Stimulated activated naive CD4-positive, alpha-beta T cell treated with Interleukin-2 at 50 U/mL for 16 hours (primary cell): ENCODE results near the gene TRIM21.
A peak's percentile ranks its signal among the peaks of the same experiment; 100 is the strongest.
"Not testable (repeated sequence)": the region's sequence is repeated elsewhere in the genome, so short reads cannot be mapped to it uniquely, and the experiment has no call there.

Experiments
- DNase-seq: peaks from one replicate; lab custom pipeline; 2025; lab: John Stamatoyannopoulos, UW

Gene TRIM21

GRCh38 chr11:4393209-4393857 lies at the start of gene TRIM21:
TSS of gene TRIM21 (minus strand) at chr11:4393702. CDS start at chr11:4390409, 3,293 bp downstream.
- peak; percentile 82 for DNase-seq

GRCh38 chr11:4441515-4441914 lies 48.0 kb upstream of the TRIM21 start:
- no peak for DNase-seq

- no peak for DNase-seq
Observed at GRCh38 chr11:4436411-4436810, 42.9 kb upstream of the TRIM21 start.

GRCh38 chr11:4433856-4434255 lies 40.4 kb upstream of the TRIM21 start:
- no peak for DNase-seq

GRCh38 chr11:4430051-4430450 lies 36.5 kb upstream of the TRIM21 start:
- no peak for DNase-seq

GRCh38 chr11:4418403-4418802 lies 24.9 kb upstream of the TRIM21 start:
- DNase-seq = no peak

GRCh38 chr11:4416816-4417215 lies 23.3 kb upstream of the TRIM21 start:
- DNase-seq = no peak

GRCh38 chr11:4416306-4416705 lies 22.8 kb upstream of the TRIM21 start:
- DNase-seq = no peak

GRCh38 chr11:4406206-4406605 lies 12.7 kb upstream of the TRIM21 start:
- not testable (repeated sequence) for DNase-seq

GRCh38 chr11:4393858-4394223 lies 339 bp upstream of the TRIM21 start:
- DNase-seq = no peak

GRCh38 chr11:4388221-4388620 lies 5.3 kb downstream of the TRIM21 start:
- DNase-seq = no peak

- DNase-seq = no peak
Observed at GRCh38 chr11:4385978-4386740, 7.3 kb downstream of the TRIM21 start.

GRCh38 chr11:4381901-4382300 lies 11.6 kb downstream of the TRIM21 start:
- no peak for DNase-seq

GRCh38 chr11:4375431-4376140 lies 17.9 kb downstream of the TRIM21 start:
- DNase-seq = no peak

- DNase-seq = no peak
Observed at GRCh38 chr11:4370166-4370565, 23.3 kb downstream of the TRIM21 start.

- no peak for DNase-seq
Observed at GRCh38 chr11:4368286-4368685, 25.2 kb downstream of the TRIM21 start, which contains the start of gene OR52B4. TSS of gene OR52B4 (minus strand) at chr11:4368386. CDS start at chr11:4368295, 91 bp downstream.

- DNase-seq = not testable (repeated sequence)
Observed at GRCh38 chr11:4348142-4348541, 45.4 kb downstream of the TRIM21 start.

- DNase-seq = not testable (repeated sequence)
Observed at GRCh38 chr11:4345366-4345765, 48.1 kb downstream of the TRIM21 start.
